Renal cortex interstitium (tissue), 11 donors: ENCODE data around the gene LMNB1. TPM values are rescaled to one million over a fixed set of nuclear protein-coding genes. Genes with fewer than 3 reads are reported as not detected.
"Not testable (repeated sequence)": the region's sequence is repeated elsewhere in the genome, so short reads cannot be mapped to it uniquely, and the experiment has no call there.

ENCODE experiments used
- DNase-seq, 11 donors: peaks; one replicate each; pipeline ENCODE4 v3.0.0-alpha.2; 2013; ENCODE audit warnings: low read depth in 9 of 11, low spot score in 4 of 11; ENCODE audit errors: extremely low read depth in 1 of 11
- polyA plus RNA-seq, 3 donors: library from polyadenylated mRNA; unstranded; fragments of 120-200 nt; gene quantifications; one replicate each; pipeline ENCODE4 v1.2.1, GENCODE V29; 2013; ENCODE audit not compliant: insufficient read length in 3 of 3

Gene LMNB1
- polyA plus RNA-seq, 3 donors = 91.6 to 161 (median 160) TPM

- DNase-seq = no peak
Measured at GRCh38 chr5:126846744-126847455, 70.0 kb downstream of the LMNB1 start.

- no peak for DNase-seq
Measured at GRCh38 chr5:126847456-126847820, 70.5 kb downstream of the LMNB1 start.

GRCh38 chr5:126847826-126848251, 70.9 kb downstream of the LMNB1 start:
- no peak for DNase-seq

GRCh38 chr5:126848253-126848652, 71.3 kb downstream of the LMNB1 start:
- DNase-seq = no peak

- no peak for DNase-seq
Measured at GRCh38 chr5:126849101-126849678, 72.3 kb downstream of the LMNB1 start.

GRCh38 chr5:126851501-126852011, 74.6 kb downstream of the LMNB1 start:
- no peak for DNase-seq

GRCh38 chr5:126852091-126852571, 75.2 kb downstream of the LMNB1 start:
- DNase-seq = no peak

- DNase-seq = no peak
Measured at GRCh38 chr5:126852841-126853271, 75.9 kb downstream of the LMNB1 start.

GRCh38 chr5:126853541-126854307, 76.8 kb downstream of the LMNB1 start:
- DNase-seq = not testable (repeated sequence)

- DNase-seq = no peak
Measured at GRCh38 chr5:126854526-126855110, 77.7 kb downstream of the LMNB1 start.

GRCh38 chr5:126855266-126855665, 78.3 kb downstream of the LMNB1 start:
- no peak for DNase-seq

- DNase-seq = no peak
Measured at GRCh38 chr5:126857472-126858410, 80.8 kb downstream of the LMNB1 start.

GRCh38 chr5:126858441-126858840, 81.5 kb downstream of the LMNB1 start:
- no peak for DNase-seq

- DNase-seq = no peak
Measured at GRCh38 chr5:126863402-126863801, 86.5 kb downstream of the LMNB1 start.

- no peak for DNase-seq
Measured at GRCh38 chr5:126864042-126864688, 87.2 kb downstream of the LMNB1 start.

GRCh38 chr5:126865299-126865698, 88.4 kb downstream of the LMNB1 start:
- DNase-seq = no peak

GRCh38 chr5:126866851-126867636, 90.1 kb downstream of the LMNB1 start:
- no peak for DNase-seq
